Duodenal mucosa (tissue), 2 donors: ENCODE data around the gene CALN1.
"Not testable (repeated sequence)": the region's sequence is repeated elsewhere in the genome, so short reads cannot be mapped to it uniquely, and the experiment has no call there.

ENCODE experiments used
- H3K27ac ChIP-seq: one replicate; pipeline ENCODE4 v1.7.0; 2013; ENCODE audit warnings: low read depth, low read length
- H3K27me3 ChIP-seq, 2 donors: one replicate each; pipeline ENCODE4 v1.7.0; 2013; ENCODE audit warnings: low read length in 2 of 2, control low read depth in 1 of 2; ENCODE audit not compliant: insufficient read depth in 2 of 2, control insufficient read depth in 1 of 2
- H3K36me3 ChIP-seq, 2 donors: one replicate each; pipeline ENCODE4 v1.7.0; 2013; ENCODE audit warnings: low read length in 2 of 2, control low read depth in 1 of 2; ENCODE audit not compliant: insufficient read depth in 2 of 2, control insufficient read depth in 1 of 2
- H3K4me1 ChIP-seq, 2 donors: one replicate each; pipeline ENCODE4 v1.7.0; 2013; ENCODE audit warnings: low read length in 2 of 2, control low read depth in 1 of 2; ENCODE audit not compliant: insufficient read depth in 2 of 2, control insufficient read depth in 1 of 2
- H3K4me3 ChIP-seq, 2 donors: one replicate each; pipeline ENCODE4 v1.7.0; 2013; ENCODE audit warnings: low read length in 2 of 2, low read depth in 1 of 2
- H3K9ac ChIP-seq, 2 donors: one replicate each; pipeline ENCODE4 v1.7.0; 2013; ENCODE audit warnings: low read length in 2 of 2, low read depth in 1 of 2
- H3K9me3 ChIP-seq, 2 donors: one replicate each; pipeline ENCODE4 v1.7.0; 2013; ENCODE audit warnings: low read length in 2 of 2, control low read depth in 1 of 2; ENCODE audit not compliant: control insufficient read depth in 1 of 2

Gene CALN1

GRCh38 chr7:72412121-72412618 lies at the start of gene CALN1:
TSS of gene CALN1 (minus strand) at chr7:72412338.
- peaks cover 0 to 11% of the 10 kb centered on the region in 2 donors for H3K9me3 ChIP-seq
- H3K27ac ChIP-seq, H3K9ac ChIP-seq, H3K27me3 ChIP-seq, H3K4me3 ChIP-seq, H3K36me3 ChIP-seq, H3K4me1 ChIP-seq: not testable (repeated sequence)

GRCh38 chr7:72453471-72453870 lies 41.3 kb upstream of the CALN1 start:
- H3K9me3 ChIP-seq, result peaks cover 0 to 3% of the 10 kb centered on the region in 2 donors
- no peaks in the 10 kb centered on the region for H3K27me3 ChIP-seq
- H3K36me3 ChIP-seq, result no peaks in the 10 kb centered on the region
- H3K4me3 ChIP-seq, result no peak overlapping the region
- no peak overlapping the region for H3K9ac ChIP-seq
- H3K4me1 ChIP-seq, result no peaks in the 10 kb centered on the region
- no peak overlapping the region for H3K27ac ChIP-seq

GRCh38 chr7:72447465-72448204 lies 35.5 kb upstream of the CALN1 start:
- H3K4me1 ChIP-seq, result no peaks in the 10 kb centered on the region
- H3K9me3 ChIP-seq, result no peaks in the 10 kb centered on the region
- no peak overlapping the region for H3K4me3 ChIP-seq
- H3K27me3 ChIP-seq, result no peaks in the 10 kb centered on the region
- no peak overlapping the region for H3K9ac ChIP-seq
- H3K36me3 ChIP-seq, result no peaks in the 10 kb centered on the region
- no peak overlapping the region for H3K27ac ChIP-seq

GRCh38 chr7:72446591-72447462 lies 34.7 kb upstream of the CALN1 start:
- Histone ChIP-seq H3K9me3 (no peaks in the 10 kb centered on the region), H3K27me3 (no peaks in the 10 kb centered on the region), H3K27ac (no peak overlapping the region), H3K4me3 (no peak overlapping the region), H3K9ac (no peak overlapping the region), H3K4me1 (no peaks in the 10 kb centered on the region), H3K36me3 (no peaks in the 10 kb centered on the region)

GRCh38 chr7:72446131-72446530 lies 34.0 kb upstream of the CALN1 start:
- H3K9ac ChIP-seq, result no peak overlapping the region
- H3K4me3 ChIP-seq, result no peak overlapping the region
- H3K27ac ChIP-seq, result no peak overlapping the region
- no peaks in the 10 kb centered on the region for H3K27me3 ChIP-seq
- H3K9me3 ChIP-seq, result no peaks in the 10 kb centered on the region
- H3K36me3 ChIP-seq, result no peaks in the 10 kb centered on the region
- no peaks in the 10 kb centered on the region for H3K4me1 ChIP-seq

- Histone ChIP-seq H3K27me3 (no peaks in the 10 kb centered on the region), H3K27ac (no peak overlapping the region), H3K4me3 (no peak overlapping the region)
Observed at GRCh38 chr7:72445580-72445979, 33.4 kb upstream of the CALN1 start.

GRCh38 chr7:72445075-72445474 lies 32.9 kb upstream of the CALN1 start:
- Histone ChIP-seq H3K9me3 (no peaks in the 10 kb centered on the region), H3K4me3 (no peak overlapping the region), H3K36me3 (no peaks in the 10 kb centered on the region), H3K9ac (no peak overlapping the region), H3K27ac (no peak overlapping the region), H3K27me3 (no peaks in the 10 kb centered on the region), H3K4me1 (no peaks in the 10 kb centered on the region)

More at GRCh38 chr7:72445580-72445979, 33.4 kb upstream of the CALN1 start:
- Histone ChIP-seq H3K4me1 (no peaks in the 10 kb centered on the region), H3K9me3 (no peaks in the 10 kb centered on the region), H3K36me3 (no peaks in the 10 kb centered on the region), H3K9ac (no peak overlapping the region)

GRCh38 chr7:72444026-72444776 lies 32.1 kb upstream of the CALN1 start:
- H3K4me1 ChIP-seq, result no peaks in the 10 kb centered on the region
- H3K27me3 ChIP-seq, result no peaks in the 10 kb centered on the region
- H3K36me3 ChIP-seq, result no peaks in the 10 kb centered on the region
- H3K4me3 ChIP-seq, result no peak overlapping the region
- no peak overlapping the region for H3K9ac ChIP-seq
- H3K27ac ChIP-seq, result no peak overlapping the region
- no peaks in the 10 kb centered on the region for H3K9me3 ChIP-seq

- Histone ChIP-seq H3K4me3 (no peak overlapping the region), H3K4me1 (no peaks in the 10 kb centered on the region), H3K27me3 (no peaks in the 10 kb centered on the region), H3K27ac (no peak overlapping the region), H3K36me3 (no peaks in the 10 kb centered on the region), H3K9me3 (no peaks in the 10 kb centered on the region), H3K9ac (no peak overlapping the region)
Observed at GRCh38 chr7:72441791-72442190, 29.7 kb upstream of the CALN1 start.

GRCh38 chr7:72438491-72438890 lies 26.4 kb upstream of the CALN1 start:
- no peaks in the 10 kb centered on the region for H3K36me3 ChIP-seq

More at GRCh38 chr7:72438491-72438890, 26.4 kb upstream of the CALN1 start:
- Histone ChIP-seq H3K4me1 (no peaks in the 10 kb centered on the region), H3K27ac (no peak overlapping the region), H3K27me3 (no peaks in the 10 kb centered on the region), H3K9me3 (no peaks in the 10 kb centered on the region), H3K9ac (no peak overlapping the region), H3K4me3 (no peak overlapping the region)
